Measurements from ENCODE around the gene LARP1. TPM values are rescaled to one million over a fixed set of nuclear protein-coding genes. Genes with fewer than 3 reads are reported as not detected.

The LARP1 gene
- total RNA-seq, 1 donor from 2014 or later = 240 TPM

DNA sequence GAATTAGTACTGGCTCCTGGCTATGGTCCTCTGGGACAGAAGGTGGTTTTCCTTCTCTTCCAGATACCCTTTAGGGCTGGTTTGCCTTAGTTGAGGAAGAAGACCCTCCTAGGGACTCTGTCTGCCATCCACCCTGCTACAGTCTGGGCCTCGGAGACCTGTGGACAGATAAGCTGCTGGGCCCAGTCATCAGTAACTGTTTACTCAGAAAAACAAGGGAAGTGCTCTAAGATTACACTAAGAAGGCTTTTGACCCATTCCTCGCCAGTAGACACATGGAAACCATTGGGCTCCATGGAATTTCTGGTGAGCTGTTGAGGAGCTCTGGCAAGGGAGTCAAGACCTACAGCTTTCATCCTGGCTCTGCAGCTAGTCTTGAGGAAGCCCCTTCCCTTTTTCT, 31.2 kb downstream of the LARP1 start:
- intact Hi-C loops (cut with micrococcal nuclease) = no loop called here

DNA sequence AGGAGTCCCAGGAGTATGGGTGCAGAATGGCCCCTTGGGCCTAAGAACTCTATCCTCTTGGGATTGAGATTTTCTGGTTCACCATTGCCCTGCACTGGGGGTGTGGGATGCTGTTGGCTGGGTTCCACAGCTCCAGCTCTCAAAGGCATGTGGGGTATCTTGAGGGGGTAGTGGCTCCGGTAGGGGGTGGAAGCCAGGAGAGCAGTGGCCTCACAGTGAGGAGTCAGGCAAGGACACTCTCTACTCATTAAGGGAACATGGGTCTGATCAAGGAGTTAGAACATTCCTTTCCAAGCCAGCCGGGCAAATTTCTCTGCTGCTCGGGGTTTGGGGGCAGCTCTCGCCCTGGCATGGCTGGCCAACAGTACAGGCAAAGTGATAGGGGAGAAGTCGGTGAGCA, 33.0 kb downstream of the LARP1 start:
- intact Hi-C loops (cut with micrococcal nuclease) = no loop called here

DNA sequence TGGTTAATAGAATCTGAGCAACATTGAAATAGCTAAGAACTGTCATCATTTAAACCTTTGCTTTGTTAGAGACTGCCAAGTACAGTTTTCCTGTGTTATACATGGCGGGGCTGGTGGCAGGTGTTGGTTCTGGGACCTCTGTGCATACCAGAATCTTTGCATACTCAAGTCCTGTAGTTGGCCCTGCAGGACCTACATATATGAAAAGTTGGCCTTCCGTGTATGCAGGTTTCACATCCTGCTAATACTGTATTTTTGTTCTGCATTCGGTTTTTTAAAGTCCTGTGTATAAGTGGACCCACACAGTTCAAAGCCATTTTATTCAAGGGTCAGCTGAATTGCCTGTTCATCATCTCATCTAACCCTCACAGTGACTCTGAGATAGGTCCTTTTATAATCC, 36.4 kb downstream of the LARP1 start:
- intact Hi-C loops (cut with micrococcal nuclease) = loop anchor here (2.0 kb wide), 1 partner anchor 15 kb away; no protein-coding TSS in a partner anchor

DNA sequence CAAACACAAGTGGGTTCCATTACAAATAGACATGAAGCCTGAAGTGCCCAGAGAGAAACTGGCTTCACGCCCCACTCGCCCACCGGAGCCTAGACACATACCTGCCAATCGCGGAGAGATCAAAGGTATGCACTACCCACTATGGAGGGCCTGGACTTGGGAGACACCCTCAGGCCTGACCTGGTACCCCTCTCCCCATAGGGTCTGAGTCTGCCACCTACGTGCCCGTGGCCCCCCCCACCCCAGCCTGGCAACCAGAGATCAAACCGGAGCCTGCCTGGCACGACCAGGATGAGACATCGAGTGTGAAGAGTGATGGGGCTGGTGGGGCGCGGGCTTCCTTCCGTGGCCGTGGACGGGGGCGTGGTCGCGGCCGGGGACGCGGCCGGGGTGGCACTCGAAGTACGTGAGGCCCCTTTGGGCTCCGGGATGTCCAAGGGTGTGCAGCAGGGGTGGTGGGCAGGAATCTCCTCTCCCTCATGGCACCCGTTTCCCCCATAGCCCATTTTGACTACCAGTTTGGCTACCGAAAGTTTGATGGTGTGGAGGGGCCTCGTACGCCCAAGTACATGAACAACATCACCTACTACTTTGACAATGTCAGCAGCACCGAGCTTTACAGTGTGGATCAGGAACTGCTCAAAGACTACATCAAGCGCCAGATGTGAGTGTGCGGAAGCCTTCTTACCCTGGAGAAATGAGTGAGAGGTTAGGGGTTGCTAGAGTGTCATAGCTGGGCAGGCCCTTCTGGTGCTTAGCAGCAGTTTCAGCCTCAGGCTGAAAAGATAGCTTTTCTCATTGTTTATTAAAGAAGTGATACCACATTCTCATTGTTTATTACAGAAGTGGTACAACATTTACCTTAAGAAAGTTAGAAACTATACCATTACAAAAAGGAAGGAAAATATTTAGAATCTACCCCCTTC, 38.7 kb downstream of the LARP1 start:
- intact Hi-C loops (cut with micrococcal nuclease) = no loop called here

DNA sequence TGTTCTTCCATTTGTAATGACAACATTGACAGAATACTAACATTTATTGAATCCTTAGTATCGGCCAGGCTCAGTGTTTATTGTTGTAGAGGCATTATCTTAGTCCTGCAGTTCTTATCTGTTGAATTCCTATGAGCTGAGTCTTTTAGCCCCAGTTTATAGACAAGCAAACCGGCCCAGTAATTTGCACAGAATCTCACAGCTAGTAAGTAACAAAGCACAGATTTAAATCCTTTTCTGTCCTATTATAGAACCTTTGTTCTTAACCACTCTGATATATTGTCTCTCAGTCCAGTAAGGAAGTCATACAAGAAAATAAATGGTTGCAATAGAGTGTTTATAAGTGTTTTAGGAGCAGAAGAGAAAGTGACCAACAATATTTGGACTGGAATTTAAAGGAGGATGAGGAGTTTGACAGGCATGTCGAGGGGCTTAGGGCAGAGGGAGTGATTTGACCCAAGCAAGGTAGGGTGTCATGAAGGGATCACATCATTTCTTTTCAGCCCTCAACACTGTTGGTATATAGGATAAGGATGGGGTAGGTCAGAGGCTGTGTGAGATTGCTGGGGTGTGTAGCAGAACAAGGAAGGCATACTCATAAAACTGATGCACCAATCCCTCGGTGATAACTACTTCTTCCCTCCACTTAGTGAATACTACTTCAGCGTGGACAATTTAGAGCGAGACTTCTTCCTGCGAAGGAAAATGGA, 39.5 kb downstream of the LARP1 start:
- intact Hi-C loops (cut with micrococcal nuclease) = no loop called here

DNA sequence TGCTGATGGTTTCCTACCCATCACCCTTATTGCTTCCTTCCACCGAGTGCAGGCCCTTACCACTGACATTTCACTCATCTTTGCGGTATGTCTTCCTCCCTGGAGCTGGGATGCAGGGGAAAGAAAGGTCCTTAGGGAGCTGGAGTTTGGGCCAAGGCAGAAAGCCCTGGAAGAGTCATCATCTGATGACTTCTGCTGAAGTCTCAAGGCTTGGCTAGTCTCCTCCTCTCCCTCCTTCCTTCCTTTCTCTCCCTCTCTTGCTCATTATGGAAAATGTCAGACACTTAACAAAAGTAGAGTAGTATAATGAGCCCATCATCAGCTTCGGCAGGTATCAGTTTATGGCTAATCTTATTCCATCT, 40.0 kb downstream of the LARP1 start:
- intact Hi-C loops (cut with micrococcal nuclease) = no loop called here

DNA sequence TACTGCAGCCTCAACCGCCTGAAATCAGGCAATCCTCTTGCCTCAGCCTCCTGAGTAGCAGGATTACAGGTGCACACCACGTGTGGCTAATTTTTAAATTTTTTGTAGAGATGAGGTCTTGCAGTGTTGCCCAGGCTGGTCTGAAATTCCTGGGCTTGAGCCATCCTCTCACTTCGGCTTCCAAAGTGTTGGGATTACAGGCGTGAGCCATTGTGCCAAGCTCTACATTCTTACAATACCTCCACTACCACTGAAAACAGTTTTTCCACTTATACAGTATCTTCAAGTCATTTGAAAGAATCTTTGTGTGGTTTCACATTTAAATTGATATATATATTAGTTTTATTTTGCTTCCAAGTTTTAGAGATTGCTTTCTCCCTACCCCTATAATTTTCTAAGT, 42.6 kb downstream of the LARP1 start:
- intact Hi-C loops (cut with micrococcal nuclease) = no loop called here

DNA sequence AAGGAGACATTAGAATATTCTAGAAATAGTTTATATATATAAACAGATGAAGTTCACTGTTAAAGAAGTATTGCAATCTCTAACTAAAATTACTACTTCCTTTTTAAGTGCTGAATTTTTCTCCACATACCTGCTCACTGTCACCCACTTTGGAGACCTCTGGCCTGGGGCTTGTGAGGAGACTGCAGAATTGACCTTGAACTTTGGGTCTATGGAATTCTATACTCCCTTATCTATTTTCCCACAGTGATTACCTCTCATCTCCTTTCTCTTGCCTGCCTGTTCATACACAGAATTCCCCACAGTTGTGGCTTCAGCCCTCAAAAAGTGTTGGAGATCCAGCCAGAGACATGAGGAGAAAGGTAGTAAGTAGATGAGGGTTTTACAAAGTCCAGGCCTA, 45.4 kb downstream of the LARP1 start:
- intact Hi-C loops (cut with micrococcal nuclease) = no loop called here

DNA sequence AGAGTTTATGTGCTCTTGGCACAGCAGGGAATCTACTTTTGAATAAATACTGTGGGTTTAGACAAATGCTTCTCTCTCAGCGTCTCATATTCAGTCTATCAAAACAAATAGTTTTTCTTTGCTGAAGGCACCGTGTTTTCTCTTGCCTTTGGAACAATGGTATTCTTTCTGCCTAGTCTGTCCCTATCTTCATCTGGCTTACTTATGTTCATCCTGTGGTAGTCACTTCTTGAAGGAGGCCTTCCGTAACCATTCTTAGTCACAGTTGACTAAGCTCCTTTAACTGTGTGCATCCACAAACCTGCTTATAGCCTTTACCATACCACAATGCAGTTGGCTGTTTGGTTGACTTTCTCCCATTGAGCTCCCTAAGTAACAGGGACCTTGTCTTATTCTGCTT, 45.9 kb downstream of the LARP1 start:
- intact Hi-C loops (cut with micrococcal nuclease) = no loop called here

DNA sequence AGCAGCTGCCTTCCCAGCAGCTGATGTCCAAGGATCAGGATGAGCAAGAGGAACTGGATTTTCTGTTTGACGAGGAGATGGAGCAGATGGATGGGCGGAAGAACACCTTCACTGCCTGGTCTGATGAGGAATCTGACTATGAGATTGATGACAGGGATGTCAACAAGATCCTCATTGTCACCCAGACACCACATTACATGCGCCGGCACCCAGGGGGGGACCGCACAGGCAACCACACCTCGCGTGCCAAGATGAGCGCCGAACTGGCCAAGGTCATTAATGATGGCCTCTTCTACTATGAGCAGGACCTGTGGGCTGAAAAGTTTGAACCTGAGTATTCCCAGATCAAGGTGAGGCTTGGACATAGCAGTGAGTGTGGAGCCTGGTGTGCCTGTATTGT, 46.9 kb downstream of the LARP1 start:
- intact Hi-C loops (cut with micrococcal nuclease) = no loop called here

DNA sequence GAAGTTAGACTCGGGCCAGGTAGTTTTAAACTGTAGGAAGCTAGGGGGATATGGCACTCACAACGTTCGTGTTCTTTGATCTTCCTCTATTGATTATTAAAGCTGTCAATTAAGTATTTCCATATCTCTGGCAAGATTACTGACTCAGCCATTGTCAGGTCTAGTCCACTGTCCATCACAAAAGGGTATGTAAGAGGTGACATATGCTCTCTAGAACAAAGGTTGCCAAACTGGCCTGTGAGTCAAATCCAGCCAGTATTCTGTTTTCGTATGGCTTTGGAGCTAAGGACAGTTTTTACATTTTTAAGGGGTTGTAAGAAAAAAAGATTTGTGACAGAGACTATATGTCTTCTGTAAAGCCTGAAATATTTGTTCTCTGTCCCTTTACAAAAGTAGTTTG, 51.0 kb downstream of the LARP1 start:
- intact Hi-C loops (cut with micrococcal nuclease) = loop anchor here (2.0 kb wide), 1 partner anchor 15 kb away; no protein-coding TSS in a partner anchor

DNA sequence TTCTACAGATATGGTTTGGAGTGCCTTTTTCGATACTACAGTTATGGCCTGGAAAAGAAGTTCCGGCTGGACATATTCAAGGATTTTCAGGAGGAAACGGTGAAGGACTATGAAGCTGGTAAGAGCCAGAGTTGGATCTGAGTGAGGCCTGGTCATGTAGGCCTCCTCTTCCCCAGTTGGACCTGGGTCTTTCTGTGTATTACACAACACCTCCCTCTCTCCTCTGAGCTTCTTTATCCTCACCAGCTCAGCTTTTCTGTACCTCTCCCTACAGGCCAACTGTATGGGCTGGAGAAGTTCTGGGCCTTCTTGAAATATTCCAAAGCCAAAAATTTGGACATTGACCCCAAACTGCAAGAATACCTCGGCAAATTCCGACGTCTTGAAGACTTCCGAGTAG, 56.1 kb downstream of the LARP1 start:
- intact Hi-C loops (cut with micrococcal nuclease) = loop anchor here (5.0 to 10.0 kb wide), 2 partner anchors 336 to 346 kb away; no protein-coding TSS in a partner anchor

DNA sequence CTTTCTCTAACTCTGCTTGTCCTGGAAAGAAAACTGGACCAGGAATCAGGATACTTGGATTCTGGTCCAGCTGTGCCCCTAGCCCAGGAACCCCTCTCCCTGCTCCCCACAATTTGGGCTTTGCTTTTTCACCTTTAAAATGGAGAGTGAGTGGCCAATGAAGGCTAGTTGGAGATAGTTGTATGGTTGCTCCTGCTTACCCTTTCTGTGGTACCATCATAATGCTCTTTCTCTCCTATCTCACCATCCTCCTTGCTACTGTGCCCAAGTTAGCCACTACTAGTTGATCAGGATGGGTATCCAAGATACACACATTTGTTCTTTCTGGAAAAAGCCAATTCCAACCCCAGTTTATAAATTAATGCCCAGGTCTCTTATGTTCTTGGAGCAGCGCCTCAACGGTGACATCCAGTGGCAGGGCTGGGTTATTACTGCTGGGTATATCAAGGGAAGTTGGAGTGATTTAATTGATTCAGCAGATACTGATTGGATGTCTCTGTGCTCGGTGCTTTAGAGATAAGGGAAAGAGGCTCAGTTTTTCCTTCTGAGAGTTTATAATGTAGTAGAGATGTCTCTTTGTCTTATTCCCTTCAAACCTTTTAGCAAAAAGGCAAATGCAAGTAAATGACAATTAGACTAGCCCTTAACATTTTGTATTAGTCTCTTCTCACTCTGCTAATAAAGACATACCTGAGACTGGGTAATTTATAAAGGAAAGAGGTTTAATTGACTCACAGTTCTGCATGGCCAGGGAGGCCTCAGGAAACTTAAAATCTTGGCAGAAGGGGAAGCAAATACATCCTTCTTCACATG, 56.7 kb downstream of the LARP1 start:
- intact Hi-C loops (cut with micrococcal nuclease) = loop anchor here (1.0 to 10.0 kb wide), 7 partner anchors 46 to 347 kb away; partner anchors contain the start of genes CNOT8, GEMIN5 and LARP1

DNA sequence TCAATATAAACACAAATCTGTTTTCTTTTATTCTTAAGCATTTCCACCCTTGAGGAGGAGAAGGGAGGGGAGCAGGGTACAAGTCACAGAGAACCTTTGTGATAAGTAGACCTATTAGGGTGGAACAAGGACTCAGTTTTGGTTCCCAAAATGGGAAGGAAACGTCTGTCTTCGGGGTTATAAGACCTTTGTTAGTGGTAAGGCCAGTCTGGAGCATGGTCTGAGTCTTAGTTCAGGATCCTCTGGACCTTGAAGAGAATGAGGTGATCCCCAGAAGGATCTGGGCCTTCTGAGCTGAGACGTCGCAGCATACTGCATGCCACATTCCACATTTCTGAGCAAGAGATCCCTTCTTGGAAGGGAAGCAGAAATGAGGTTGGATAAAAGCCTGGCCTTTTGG, 58.0 kb downstream of the LARP1 start:
- intact Hi-C loops (cut with micrococcal nuclease) = loop anchor here (5.0 to 10.0 kb wide), 2 partner anchors 334 to 348 kb away; no protein-coding TSS in a partner anchor

DNA sequence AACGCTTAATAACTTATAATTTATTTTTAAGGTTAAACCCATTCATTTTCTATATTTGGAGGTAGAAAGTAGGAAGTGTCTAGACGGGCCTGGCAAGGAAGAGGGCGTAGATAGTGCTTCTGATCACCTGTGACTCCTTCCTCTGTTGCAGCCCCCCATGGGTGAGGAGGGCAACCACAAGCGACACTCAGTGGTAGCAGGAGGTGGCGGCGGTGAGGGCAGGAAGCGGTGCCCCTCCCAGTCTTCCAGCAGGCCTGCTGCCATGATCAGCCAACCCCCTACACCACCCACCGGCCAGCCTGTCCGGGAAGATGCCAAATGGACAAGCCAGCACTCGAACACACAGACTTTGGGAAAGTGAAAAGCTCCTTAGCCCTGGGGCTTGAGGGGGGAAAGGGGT, 58.6 kb downstream of the LARP1 start:
- intact Hi-C loops (cut with micrococcal nuclease) = loop anchor here (5.0 to 10.0 kb wide), 2 partner anchors 334 to 349 kb away; no protein-coding TSS in a partner anchor

DNA sequence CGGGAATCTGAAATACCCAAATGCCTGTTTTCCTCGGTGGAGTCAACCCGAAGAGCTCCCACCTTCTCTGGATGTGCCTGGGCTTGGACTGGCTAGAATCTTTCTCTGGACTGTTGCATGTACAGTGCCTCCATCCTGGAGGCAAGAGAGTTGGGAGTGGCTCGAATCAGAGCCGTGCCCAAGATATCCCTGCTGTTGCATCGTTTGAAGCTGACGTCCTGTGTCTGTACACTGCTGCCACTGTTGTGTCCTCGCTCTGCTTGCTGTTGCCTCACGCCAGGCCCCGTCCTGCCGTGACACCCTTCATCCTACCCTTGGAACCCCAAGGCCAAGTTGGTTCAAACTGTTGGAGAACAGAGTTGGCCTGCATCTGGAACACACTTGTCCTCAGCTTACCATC, 59.8 kb downstream of the LARP1 start:
- intact Hi-C loops (cut with micrococcal nuclease) = loop anchor here (10.0 kb wide), 1 partner anchor 350 kb away; no protein-coding TSS in a partner anchor

DNA sequence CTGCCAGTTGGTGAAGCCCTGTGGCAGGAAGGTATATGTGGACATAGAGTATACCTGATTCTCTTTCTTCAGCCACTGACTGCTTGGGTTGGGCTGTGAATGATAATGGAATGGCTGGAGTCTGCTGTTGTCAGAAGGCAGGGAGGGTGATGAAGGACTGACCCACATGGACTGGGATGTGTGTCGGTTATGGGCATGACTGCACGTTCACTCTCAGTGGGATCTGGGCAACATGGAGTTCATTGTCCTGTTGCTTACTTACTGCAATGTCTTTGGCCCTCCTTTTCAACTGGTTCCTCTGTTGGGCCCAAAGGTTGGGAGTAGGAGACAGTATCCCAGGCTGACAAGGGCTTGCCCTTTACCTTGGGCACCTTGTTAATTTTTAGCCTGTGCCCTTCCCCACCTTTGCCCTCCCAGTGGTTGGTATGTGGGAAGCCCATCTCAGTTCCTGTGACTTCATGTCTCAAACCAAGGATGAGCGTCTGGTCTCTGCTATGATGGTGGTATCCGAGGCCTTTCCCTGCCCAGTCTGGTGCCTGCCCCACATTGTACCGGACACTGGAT, 60.6 kb downstream of the LARP1 start:
- intact Hi-C loops (cut with micrococcal nuclease) = loop anchor here (10.0 kb wide), 1 partner anchor 351 kb away; no protein-coding TSS in a partner anchor

DNA sequence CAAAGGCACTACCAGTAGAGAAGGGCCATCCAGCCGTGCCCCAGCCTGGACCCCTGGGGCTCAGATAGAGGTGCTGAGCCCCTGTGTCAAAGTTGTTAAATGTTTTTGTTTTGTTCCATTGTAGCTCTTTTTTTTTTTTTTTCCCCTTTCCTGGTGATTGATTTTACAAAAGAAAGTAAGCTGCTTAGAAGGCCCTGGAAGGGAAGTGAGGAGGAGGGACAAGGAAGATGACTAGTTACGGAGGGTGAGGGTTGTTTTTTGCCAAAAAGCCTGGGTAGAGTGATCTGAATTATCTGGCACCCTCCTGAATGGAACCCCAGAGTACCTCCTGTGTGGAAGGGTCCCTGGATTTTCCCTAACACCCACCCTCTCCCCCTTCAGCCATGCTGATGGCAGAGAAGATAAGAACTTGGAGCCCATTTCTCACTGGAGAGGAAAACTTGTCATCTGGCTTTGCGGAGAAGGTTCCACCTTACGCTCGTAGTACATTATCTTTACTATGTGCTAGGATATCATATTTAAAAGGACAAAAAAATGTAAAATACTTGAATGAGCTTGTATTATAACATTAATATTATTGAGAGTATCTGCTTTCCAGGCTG, 61.8 kb downstream of the LARP1 start:
- intact Hi-C loops (cut with micrococcal nuclease) = loop anchor here (10.0 kb wide), 1 partner anchor 352 kb away; no protein-coding TSS in a partner anchor

DNA sequence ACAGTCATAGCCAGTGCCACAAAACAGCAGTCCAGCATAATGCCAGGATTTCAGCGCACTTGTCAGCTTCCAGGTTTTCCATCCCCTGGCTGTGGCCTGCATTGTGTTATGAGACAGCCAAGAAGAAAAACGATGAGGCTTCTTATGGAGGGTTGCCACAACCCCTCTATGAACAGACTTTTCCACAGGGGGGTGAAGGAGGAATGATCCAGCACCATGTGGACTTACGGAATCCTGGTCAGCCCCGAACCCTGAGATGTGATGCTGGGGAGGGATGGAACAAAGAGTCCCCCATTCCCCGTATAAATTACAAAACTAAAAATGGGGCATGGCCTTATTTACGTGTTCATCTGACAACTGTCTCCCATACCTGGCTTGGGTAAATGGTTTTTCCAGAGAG, 62.6 kb downstream of the LARP1 start:
- intact Hi-C loops (cut with micrococcal nuclease) = loop anchor here (10.0 kb wide), 1 partner anchor 353 kb away; no protein-coding TSS in a partner anchor

DNA sequence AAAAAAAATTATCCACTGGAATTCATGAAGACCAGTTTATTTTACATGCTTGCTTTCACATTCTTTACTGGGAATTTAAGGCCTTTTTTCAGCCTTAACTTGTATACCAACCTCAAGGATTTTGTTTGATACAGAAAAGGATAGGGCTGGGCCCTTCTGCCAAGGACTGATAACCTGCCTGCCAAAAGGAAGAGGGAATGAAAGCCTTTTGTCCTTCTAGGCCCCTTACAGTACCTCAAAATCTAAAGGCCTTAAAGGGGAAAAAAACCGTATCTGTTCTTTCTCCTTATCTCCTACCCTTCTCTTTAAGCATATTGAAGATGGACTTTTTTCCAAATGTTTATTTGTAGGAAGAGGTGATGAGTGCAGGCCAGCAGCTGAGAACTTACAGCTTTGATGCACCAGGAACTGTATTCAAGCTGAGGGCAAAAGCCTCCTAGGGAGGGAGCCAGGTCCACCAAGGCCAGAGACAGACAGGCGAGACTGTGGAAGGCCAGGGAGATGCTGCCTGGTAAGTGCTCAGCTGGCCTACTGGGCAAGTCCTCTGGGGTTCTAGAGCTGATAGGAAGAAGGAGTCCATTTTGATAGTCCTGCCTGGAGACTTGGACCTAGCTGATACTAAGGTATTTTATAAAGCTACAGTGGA, 63.4 kb downstream of the LARP1 start:
- intact Hi-C loops (cut with micrococcal nuclease) = loop anchor here (10.0 kb wide), 1 partner anchor 354 kb away; no protein-coding TSS in a partner anchor

Measured in T-helper 1 cell treated with Interleukin-12 subunit alpha and Interleukin-12 subunit beta and Interleukin-4 antibody, amounts not matched to agents 30 ng/mL and 1 ng/mL, for 36 hours (primary cell).